ENCODE data around the gene RNF130. TPM values are rescaled to one million over a fixed set of nuclear protein-coding genes. Genes with fewer than 3 reads are reported as not detected.

Gene RNF130
- total RNA-seq, 1 donor from 2014 or later, result 7.3 TPM

DNA sequence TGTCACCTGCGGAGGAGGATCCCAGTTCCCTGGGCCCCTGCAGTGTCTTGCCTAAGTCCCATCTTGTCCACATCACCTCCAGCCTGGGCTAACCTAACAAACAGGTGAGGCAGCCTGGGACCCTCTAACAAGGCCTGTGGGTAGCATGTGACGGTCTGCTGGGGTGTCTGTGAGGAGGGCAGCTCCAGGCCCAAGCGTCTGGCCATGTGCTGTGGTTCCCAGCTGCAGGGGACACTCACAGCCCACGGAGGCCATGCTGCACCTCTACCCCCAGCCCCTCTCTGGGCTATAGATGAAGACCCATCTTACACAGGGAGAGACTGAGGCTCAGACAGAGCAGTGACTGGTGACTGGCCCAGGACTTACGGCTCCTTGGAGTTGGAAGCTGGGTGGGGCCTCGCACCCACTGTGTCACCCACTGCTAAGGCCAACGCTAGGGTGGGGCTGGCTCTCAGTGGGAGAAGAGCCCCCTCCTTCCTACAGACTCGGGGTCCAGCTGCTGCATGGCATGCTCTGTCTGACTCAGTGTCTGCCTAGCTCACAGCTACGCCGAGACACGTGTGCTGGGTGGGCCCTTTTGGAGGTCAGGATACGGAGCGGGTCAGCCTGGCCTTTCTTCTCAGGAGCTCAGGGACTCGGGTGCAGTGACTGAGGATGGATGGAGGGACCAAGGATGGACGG, 40.8 kb upstream of the RNF130 start:
- no peaks in the 10 kb centered on the region for H3K27me3 Mint-ChIP-seq
- no peak for DNase-seq
- no peak overlapping the region for H3K27ac Mint-ChIP-seq
- H3K4me3 Mint-ChIP-seq, result no peak overlapping the region
- intact Hi-C loops (cut with micrococcal nuclease), result no loop called here
- no peaks in the 10 kb centered on the region for H3K9me3 Mint-ChIP-seq
- no peaks in the 10 kb centered on the region for H3K4me1 Mint-ChIP-seq
- H3K36me3 Mint-ChIP-seq (ENCODE audit: low read depth), result no peaks in the 10 kb centered on the region

GRCh38 chr5:180111273-180112002, 39.9 kb upstream of the RNF130 start:
- H3K27me3 Mint-ChIP-seq, result no peaks in the 10 kb centered on the region
- intact Hi-C loops (cut with micrococcal nuclease), result no loop called here
- H3K9me3 Mint-ChIP-seq, result peaks cover 6% of the 10 kb centered on the region
- H3K36me3 Mint-ChIP-seq (ENCODE audit: low read depth), result no peaks in the 10 kb centered on the region
- no peak overlapping the region for H3K27ac Mint-ChIP-seq
- DNase-seq, result no peak
- H3K4me3 Mint-ChIP-seq, result no peak overlapping the region
- H3K4me1 Mint-ChIP-seq, result no peaks in the 10 kb centered on the region

- Mint-ChIP-seq H3K36me3 (ENCODE audit: low read depth) (no peaks in the 10 kb centered on the region), H3K27ac (no peak overlapping the region), H3K9me3 (peaks cover 10% of the 10 kb centered on the region), H3K4me3 (no peak overlapping the region), H3K4me1 (no peaks in the 10 kb centered on the region), H3K27me3 (no peaks in the 10 kb centered on the region)
- intact Hi-C loops (cut with micrococcal nuclease), result no loop called here
- DNase-seq, result no peak
Measured at GRCh38 chr5:180109920-180110319, 38.4 kb upstream of the RNF130 start.

- Mint-ChIP-seq H3K27ac (no peak overlapping the region), H3K27me3 (no peaks in the 10 kb centered on the region), H3K4me1 (no peaks in the 10 kb centered on the region), H3K36me3 (ENCODE audit: low read depth) (no peaks in the 10 kb centered on the region), H3K4me3 (no peak overlapping the region), H3K9me3 (peaks cover 10% of the 10 kb centered on the region)
- DNase-seq, result no peak
- intact Hi-C loops (cut with micrococcal nuclease), result no loop called here
Measured at GRCh38 chr5:180107005-180107404, 35.4 kb upstream of the RNF130 start.

DNA sequence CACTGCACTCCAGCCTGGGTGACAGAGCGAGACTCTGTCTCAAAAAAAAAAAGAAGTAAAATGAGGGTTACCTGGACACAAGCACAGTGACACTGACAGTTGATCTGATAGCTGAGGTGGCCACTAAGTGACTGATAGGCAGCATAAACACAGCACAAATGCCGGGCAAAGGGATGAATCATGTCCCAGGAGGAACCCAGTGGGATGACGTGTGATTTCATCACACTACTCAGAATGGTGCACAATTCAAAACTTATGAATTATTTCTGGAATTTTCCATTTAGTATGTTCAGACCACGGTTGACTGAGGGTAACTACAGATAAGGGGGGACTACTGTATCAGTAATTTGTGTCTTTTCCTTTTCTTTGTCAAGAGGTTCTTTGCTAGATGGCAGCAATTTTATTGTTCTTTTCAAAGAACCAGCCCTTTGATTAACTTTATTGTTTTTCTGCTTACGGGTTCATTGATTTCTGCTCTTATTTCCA, 34.3 kb upstream of the RNF130 start:
- H3K4me3 Mint-ChIP-seq, result no peak overlapping the region
- peaks cover 10% of the 10 kb centered on the region for H3K9me3 Mint-ChIP-seq
- DNase-seq, result no peak
- intact Hi-C loops (cut with micrococcal nuclease), result no loop called here
- no peaks in the 10 kb centered on the region for H3K27me3 Mint-ChIP-seq
- H3K4me1 Mint-ChIP-seq, result no peaks in the 10 kb centered on the region
- H3K36me3 Mint-ChIP-seq (ENCODE audit: low read depth), result no peaks in the 10 kb centered on the region
- H3K27ac Mint-ChIP-seq, result no peak overlapping the region

- Mint-ChIP-seq H3K27me3 (no peaks in the 10 kb centered on the region), H3K27ac (no peak overlapping the region), H3K36me3 (ENCODE audit: low read depth) (no peaks in the 10 kb centered on the region), H3K9me3 (peaks cover 10% of the 10 kb centered on the region), H3K4me1 (no peaks in the 10 kb centered on the region), H3K4me3 (no peak overlapping the region)
- DNase-seq, result no peak
- intact Hi-C loops (cut with micrococcal nuclease), result no loop called here
Measured at GRCh38 chr5:180104168-180104530, 32.6 kb upstream of the RNF130 start.

DNA sequence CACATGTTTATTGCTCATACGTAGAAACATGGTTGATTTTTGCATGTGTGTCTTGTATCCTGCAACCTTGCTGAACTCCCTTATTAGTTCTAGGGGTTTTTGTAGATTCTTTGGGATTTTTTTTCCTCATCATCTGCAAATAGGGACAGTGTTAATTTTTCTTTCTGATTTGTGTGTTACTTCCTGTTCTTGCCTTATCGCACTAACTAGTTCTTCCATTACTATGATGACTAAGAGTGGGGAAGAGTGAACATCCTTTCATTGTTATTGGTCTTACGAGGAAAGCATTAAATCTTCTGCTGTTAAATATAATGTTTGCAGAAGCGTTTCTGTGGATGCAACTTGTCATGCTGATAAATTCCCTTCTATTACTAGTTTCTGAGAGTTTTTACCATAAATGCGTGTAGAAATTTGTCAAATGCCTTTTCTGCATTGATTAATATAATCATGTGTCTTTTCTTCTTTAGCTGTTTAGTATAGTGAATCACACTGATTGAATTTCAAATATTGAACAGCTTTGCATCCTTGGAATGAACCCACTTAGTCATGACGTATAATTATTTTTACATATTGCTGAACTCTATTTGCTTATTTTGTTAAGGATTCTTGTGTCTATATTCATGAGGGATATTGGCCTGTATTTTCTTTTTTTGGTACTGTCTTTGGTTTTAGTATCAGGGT, 32.1 kb upstream of the RNF130 start:
- no peaks in the 10 kb centered on the region for H3K4me1 Mint-ChIP-seq
- no peaks in the 10 kb centered on the region for H3K27me3 Mint-ChIP-seq
- intact Hi-C loops (cut with micrococcal nuclease), result no loop called here
- H3K9me3 Mint-ChIP-seq, result peaks cover 10% of the 10 kb centered on the region
- no peak overlapping the region for H3K27ac Mint-ChIP-seq
- H3K36me3 Mint-ChIP-seq (ENCODE audit: low read depth), result no peaks in the 10 kb centered on the region
- no peak overlapping the region for H3K4me3 Mint-ChIP-seq
- DNase-seq, result no peak

DNA sequence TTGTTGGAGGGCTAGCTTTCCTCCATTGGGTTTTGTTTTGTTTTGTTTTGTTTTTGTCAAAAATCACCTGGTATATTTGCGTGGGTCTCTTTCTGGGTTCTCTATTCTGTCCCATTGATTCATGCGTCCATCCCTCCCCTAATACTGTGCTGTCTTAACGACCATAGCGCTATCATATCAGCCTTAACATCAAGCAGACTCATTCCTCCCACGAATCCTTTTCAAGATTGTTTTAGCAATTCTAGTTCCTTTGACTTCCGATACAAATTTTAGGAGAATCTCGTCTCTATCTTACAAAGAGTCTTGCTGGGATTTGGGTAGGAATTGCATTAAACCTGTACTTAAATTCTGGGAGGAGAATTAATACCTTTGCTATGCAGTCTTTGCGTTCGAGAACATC, 31.1 kb upstream of the RNF130 start:
- Mint-ChIP-seq H3K27ac (no peak overlapping the region), H3K4me1 (no peaks in the 10 kb centered on the region), H3K27me3 (no peaks in the 10 kb centered on the region), H3K9me3 (peaks cover 10% of the 10 kb centered on the region), H3K36me3 (ENCODE audit: low read depth) (no peaks in the 10 kb centered on the region), H3K4me3 (no peak overlapping the region)
- intact Hi-C loops (cut with micrococcal nuclease), result no loop called here
- DNase-seq, result no peak

- no peaks in the 10 kb centered on the region for H3K36me3 Mint-ChIP-seq (ENCODE audit: low read depth)
- DNase-seq, result no peak
- H3K27ac Mint-ChIP-seq, result no peak overlapping the region
- H3K4me1 Mint-ChIP-seq, result no peaks in the 10 kb centered on the region
- no peaks in the 10 kb centered on the region for H3K27me3 Mint-ChIP-seq
- intact Hi-C loops (cut with micrococcal nuclease), result no loop called here
- H3K4me3 Mint-ChIP-seq, result no peak overlapping the region
- peaks cover 5% of the 10 kb centered on the region for H3K9me3 Mint-ChIP-seq
Measured at GRCh38 chr5:180101451-180102105, 30.0 kb upstream of the RNF130 start.

DNA sequence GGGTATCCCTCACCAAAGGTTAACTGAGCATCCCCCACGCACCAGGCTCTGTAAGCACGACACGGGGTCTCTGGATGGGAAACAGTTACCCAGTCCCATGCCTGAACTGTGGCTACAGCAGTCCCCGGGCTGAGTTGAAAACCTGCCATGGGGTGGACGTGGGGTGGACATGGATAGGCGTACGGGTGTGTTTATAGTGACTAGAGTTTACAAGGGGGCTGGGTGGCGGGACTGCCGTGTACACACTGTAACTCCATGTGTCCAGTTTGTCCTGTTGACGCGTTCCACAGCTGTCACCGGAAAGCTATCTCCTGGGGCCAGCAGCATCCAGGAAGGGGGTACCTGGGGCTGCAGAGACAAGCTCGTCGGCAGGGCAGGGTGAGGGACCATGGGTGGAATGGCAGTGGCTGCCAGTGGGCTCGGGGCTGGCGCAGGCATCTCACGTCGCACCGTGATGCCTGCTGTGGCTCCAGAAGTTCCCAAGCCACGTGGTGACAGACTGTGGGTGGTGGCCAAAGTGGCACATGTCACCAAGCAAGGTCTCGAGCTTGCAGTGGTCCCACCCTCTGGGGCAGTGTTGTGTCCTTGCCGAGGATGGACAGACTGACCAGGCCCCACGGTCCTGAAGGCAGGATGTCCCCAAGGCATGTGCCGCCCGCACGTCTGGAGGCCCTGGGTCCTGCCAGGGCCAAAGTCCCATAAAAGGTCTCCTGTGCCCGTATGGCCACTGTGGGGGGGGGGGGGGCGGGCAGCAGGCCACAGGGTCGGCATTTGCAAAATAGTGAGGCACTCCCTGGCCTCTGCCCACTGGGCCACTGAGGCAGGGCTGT, 29.3 kb upstream of the RNF130 start:
- Mint-ChIP-seq H3K27ac (no peak overlapping the region), H3K4me1 (no peaks in the 10 kb centered on the region), H3K4me3 (no peak overlapping the region), H3K36me3 (ENCODE audit: low read depth) (no peaks in the 10 kb centered on the region), H3K9me3 (no peaks in the 10 kb centered on the region), H3K27me3 (no peaks in the 10 kb centered on the region)
- intact Hi-C loops (cut with micrococcal nuclease), result no loop called here
- DNase-seq, result no peak

DNA sequence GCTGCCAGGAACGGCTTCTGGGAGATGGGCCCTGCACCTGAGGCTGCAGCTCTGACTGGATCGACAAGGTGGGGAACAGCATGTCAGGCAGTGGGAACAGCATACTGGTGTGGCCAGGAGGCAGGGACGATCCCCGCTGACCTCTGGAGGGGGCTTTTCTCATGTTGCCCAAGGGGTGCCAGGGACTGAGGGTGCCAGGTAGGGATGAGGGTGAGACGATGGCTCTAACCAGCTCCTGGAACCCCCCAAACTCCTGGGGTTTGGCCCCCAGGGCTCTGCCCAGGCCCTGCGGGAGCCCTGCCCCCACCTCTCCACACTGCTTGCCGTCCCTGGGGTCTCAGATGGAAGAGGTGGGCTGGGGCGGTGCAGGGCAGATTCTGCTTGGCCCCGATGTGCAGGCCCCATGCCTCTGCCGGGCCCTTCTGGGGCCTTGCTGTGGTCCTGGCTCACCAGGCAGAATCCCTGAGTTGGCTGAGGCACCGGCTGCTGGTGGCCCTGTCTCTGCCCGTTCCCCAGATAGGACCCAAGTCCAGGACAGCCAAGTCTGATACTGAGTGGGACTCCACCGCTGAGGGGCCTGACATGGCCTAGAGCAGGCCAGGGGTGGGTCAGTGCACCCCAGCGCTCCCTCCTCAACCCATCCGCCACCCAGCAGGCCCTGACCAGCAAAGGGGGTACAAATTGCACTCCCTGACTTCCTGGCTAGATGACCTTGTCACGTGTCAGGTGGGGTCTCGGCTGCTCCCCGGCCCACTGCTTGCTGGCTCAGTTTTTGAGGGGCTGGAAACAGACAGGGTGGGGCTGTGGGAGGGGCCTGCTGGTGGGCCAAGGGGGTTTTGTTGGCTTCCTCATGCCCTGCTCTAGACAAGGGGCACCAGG, 28.4 kb upstream of the RNF130 start:
- H3K4me1 Mint-ChIP-seq, result no peaks in the 10 kb centered on the region
- H3K27ac Mint-ChIP-seq, result no peak overlapping the region

GRCh38 chr5:180098991-180099732, 27.6 kb upstream of the RNF130 start:
- Mint-ChIP-seq H3K4me3 (no peak overlapping the region), H3K27ac (no peak overlapping the region)

More for the DNA sequence above, 28.4 kb upstream of the RNF130 start:
- no peak for DNase-seq
- H3K27me3 Mint-ChIP-seq, result peaks cover 3% of the 10 kb centered on the region
- no peaks in the 10 kb centered on the region for H3K9me3 Mint-ChIP-seq
- intact Hi-C loops (cut with micrococcal nuclease), result no loop called here
- no peak overlapping the region for H3K4me3 Mint-ChIP-seq
- H3K36me3 Mint-ChIP-seq (ENCODE audit: low read depth), result no peaks in the 10 kb centered on the region

More at GRCh38 chr5:180098991-180099732, 27.6 kb upstream of the RNF130 start:
- Mint-ChIP-seq H3K27me3 (peaks cover 3% of the 10 kb centered on the region), H3K36me3 (ENCODE audit: low read depth) (no peaks in the 10 kb centered on the region), H3K4me1 (no peaks in the 10 kb centered on the region), H3K9me3 (no peaks in the 10 kb centered on the region)
- no peak for DNase-seq
- intact Hi-C loops (cut with micrococcal nuclease), result no loop called here

All from activated CD4-positive, alpha-beta T cell treated with anti-CD3 and anti-CD28 coated beads, Interleukin-2, amount 10 ng/mL, durations not matched to agents 24 days and 14 days (primary cell).